ENCODE measurements around the gene METTL25B.

DNA sequence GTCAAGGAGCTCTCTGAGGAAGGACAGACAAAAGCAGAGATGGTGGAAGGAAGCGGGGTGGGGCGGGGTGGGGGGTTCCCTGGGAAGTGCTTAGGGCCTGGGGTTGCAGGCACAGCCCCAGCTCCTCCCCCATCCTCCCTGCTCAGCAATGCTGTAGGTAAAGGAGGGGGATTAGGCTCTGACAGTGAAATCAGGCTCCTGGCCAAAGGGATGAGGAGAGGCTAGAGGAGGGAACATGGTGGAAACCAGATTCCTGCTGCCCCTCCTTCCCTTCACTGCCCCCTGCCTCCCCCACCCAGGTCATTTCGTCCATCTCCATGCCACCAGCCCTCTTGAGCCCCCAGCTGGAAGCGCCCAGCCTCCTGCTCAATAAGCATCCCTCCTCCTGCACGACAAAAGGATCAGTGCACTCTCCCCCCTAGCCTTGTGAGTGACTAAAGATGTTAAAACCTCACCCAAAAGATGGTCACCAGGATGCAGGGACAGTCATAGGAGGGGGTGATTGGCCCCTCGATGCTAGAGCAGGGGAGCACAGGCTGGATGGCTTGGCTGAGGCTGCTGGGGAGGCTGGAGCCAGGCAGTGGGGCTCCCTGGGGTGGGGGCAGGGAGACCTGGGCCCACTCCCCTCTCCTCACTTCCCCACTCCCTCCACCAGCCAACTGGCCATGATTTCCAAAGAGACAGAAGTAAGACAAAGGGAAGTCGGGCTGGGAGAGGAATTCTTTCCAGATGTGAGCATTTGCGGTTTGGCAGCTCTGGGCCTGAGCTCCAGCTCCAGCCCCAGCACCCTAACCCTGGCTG lies 20.7 kb upstream of the METTL25B start:
- TF ChIP-seq GATA2 (IDR thresholded peaks at IDR 0.05; ENCODE audit: low read depth, low read length) (no peak), GATA3 (IDR thresholded peaks at IDR 0.05; ENCODE audit: low read depth, low read length) (no peak)

Data from SH-SY5Y (cell line).